GM18498 (cell line): ENCODE measurements around the gene TBC1D22A.

Experiments
- ATAC-seq: cut with Tn5 transposase; IDR thresholded peaks from one replicate; pipeline ENCODE4 v1.9.1; 2021; ENCODE audit warnings: mild to moderate bottlenecking, moderate library complexity; ENCODE audit not compliant: unreplicated experiment

The TBC1D22A gene

GRCh38 chr22:46980392-46980791 lies 217.9 kb downstream of the TBC1D22A start:
- no peak for ATAC-seq

- no peak for ATAC-seq
Observed at GRCh38 chr22:46982635-46983034, 220.2 kb downstream of the TBC1D22A start.

GRCh38 chr22:46983046-46983445 lies 220.6 kb downstream of the TBC1D22A start:
- ATAC-seq = no peak

GRCh38 chr22:46984751-46985506 lies 222.5 kb downstream of the TBC1D22A start:
- ATAC-seq = no peak

- no peak for ATAC-seq
Observed at GRCh38 chr22:46985507-46985882, 223.0 kb downstream of the TBC1D22A start.

- ATAC-seq = no peak
Observed at GRCh38 chr22:46986788-46987187, 224.3 kb downstream of the TBC1D22A start.

- ATAC-seq = no peak
Observed at GRCh38 chr22:46990937-46991550, 228.6 kb downstream of the TBC1D22A start.

GRCh38 chr22:46991666-46992065 lies 229.2 kb downstream of the TBC1D22A start:
- no peak for ATAC-seq

- no peak for ATAC-seq
Observed at GRCh38 chr22:46992121-46992731, 229.8 kb downstream of the TBC1D22A start.

GRCh38 chr22:46993633-46994032 lies 231.2 kb downstream of the TBC1D22A start:
- no peak for ATAC-seq

- no peak for ATAC-seq
Observed at GRCh38 chr22:46994265-46994664, 231.8 kb downstream of the TBC1D22A start.

- ATAC-seq = no peak
Observed at GRCh38 chr22:46994983-46995382, 232.5 kb downstream of the TBC1D22A start.

- ATAC-seq = no peak
Observed at GRCh38 chr22:46995501-46996360, 233.3 kb downstream of the TBC1D22A start.

GRCh38 chr22:46996595-46997310 lies 234.3 kb downstream of the TBC1D22A start:
- ATAC-seq = no peak

GRCh38 chr22:46997311-46997970 lies 235.0 kb downstream of the TBC1D22A start:
- no peak for ATAC-seq

GRCh38 chr22:46998331-46998730 lies 235.9 kb downstream of the TBC1D22A start:
- ATAC-seq = no peak

- no peak for ATAC-seq
Observed at GRCh38 chr22:47000256-47000655, 237.8 kb downstream of the TBC1D22A start.

- ATAC-seq = peak; percentile 41
Observed at GRCh38 chr22:47000888-47001287, 238.4 kb downstream of the TBC1D22A start.

GRCh38 chr22:47001288-47001687 lies 238.8 kb downstream of the TBC1D22A start:
- peak; percentile 69 for ATAC-seq

- ATAC-seq = no peak
Observed at GRCh38 chr22:47002692-47003091, 240.2 kb downstream of the TBC1D22A start.
